NB4 (cell line): ENCODE data around the gene SPECC1L.
"Not testable (repeated sequence)": the region's sequence is repeated elsewhere in the genome, so short reads cannot be mapped to it uniquely, and the experiment has no call there.

Experiments used
- MAX ChIP-seq: IDR thresholded peaks from 2 replicates; pipeline ENCODE4 v1.6.1; 2011; ENCODE audit warnings: low read depth, low read length
- POLR2A ChIP-seq: IDR thresholded peaks from 2 replicates; pipeline ENCODE4 v1.6.1; 2011; ENCODE audit warnings: mild to moderate bottlenecking; ENCODE audit not compliant: insufficient read length; ENCODE audit errors: extremely low read depth
- TF ChIP-seq, protein P1 (sequence below): IDR thresholded peaks from one replicate; pipeline ENCODE4 v1.5.1; 2012; ENCODE audit warnings: low read depth, low read length

DNA sequence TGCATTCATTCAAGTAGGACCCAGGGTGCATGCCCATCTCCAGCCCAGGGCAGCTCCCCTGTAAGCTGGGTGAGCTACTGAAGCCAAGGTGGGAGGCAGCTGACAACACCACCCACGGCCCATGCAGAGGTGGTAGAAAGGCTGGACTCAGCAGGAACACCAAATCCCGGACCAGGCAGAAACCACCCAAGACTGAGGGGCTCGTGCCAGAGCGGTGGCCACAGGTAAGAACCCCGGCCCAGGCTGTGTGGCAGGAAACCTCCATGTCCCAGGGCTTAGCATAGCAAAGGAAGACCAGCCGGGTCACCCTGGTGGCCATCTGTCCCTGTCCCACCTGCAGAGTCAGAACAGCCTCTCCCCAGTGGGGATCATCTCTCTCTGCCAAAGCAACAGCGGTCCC lies 13.9 kb upstream of the SPECC1L start:
- TF ChIP-seq, protein P1, sequence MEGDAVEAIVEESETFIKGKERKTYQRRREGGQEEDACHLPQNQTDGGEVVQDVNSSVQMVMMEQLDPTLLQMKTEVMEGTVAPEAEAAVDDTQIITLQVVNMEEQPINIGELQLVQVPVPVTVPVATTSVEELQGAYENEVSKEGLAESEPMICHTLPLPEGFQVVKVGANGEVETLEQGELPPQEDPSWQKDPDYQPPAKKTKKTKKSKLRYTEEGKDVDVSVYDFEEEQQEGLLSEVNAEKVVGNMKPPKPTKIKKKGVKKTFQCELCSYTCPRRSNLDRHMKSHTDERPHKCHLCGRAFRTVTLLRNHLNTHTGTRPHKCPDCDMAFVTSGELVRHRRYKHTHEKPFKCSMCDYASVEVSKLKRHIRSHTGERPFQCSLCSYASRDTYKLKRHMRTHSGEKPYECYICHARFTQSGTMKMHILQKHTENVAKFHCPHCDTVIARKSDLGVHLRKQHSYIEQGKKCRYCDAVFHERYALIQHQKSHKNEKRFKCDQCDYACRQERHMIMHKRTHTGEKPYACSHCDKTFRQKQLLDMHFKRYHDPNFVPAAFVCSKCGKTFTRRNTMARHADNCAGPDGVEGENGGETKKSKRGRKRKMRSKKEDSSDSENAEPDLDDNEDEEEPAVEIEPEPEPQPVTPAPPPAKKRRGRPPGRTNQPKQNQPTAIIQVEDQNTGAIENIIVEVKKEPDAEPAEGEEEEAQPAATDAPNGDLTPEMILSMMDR, result not testable (repeated sequence)
- not testable (repeated sequence) for TF ChIP-seq POLR2A, MAX
